ENCODE results near the gene CA10.

- TF ChIP-seq ZFP30 (CRISPR knock-in tag; IDR thresholded peaks at IDR 0.05), result no peak
- TF ChIP-seq ZFP3 (CRISPR knock-in tag; IDR thresholded peaks at IDR 0.05), result no peak
These were observed 344.0 kb downstream of the CA10 start for GRCh38 chr17:51814521-51814920.
